Pancreas (tissue), 10 donors: Measurements from ENCODE around the gene GAPDH. TPM values are rescaled to one million over a fixed set of nuclear protein-coding genes. Genes with fewer than 3 reads are reported as not detected.
"Not testable (repeated sequence)": the region's sequence is repeated elsewhere in the genome, so short reads cannot be mapped to it uniquely, and the experiment has no call there.

Source experiments
- ATAC-seq, 4 donors: fragments of 200-7000 bp; cut with Tn5 transposase; one replicate each; pipeline versions ENCODE4 v1.8.0 to v1.9.1; 2020; ENCODE audit warnings: mild to moderate bottlenecking in 4 of 4, moderate library complexity in 4 of 4
- DNase-seq, 6 donors: peaks; one replicate each; pipeline ENCODE4 v3.0.0-alpha.2; 2020
- FAIRE-seq: peaks from 2 replicates; lab custom pipeline; 2012; peaks lifted over from hg19 to GRCh38; lab: Jason Lieb, UNC
- H3K27ac ChIP-seq, 4 donors: fragments of 200-600 bp; sonication (generic); 1 replicate in 3 of 4; 2 replicates in 1 of 4; pipeline versions ENCODE4 v1.5.0 to v1.8.0; 2020
- H3K27me3 ChIP-seq, 4 donors: fragments of 200-600 bp; one replicate each; pipeline ENCODE4 v1.8.0; 2021
- H3K36me3 ChIP-seq, 3 donors: fragments of 200-600 bp; sonication (generic) in 1 of 3; one replicate each; pipeline versions ENCODE4 v1.5.0 to v1.8.0; 2020 to 2021
- H3K4me1 ChIP-seq, 3 donors: fragments of 200-600 bp; one replicate each; pipeline ENCODE4 v1.8.0; 2021
- H3K4me3 ChIP-seq, 4 donors: fragments of 200-600 bp; sonication (generic) in 2 of 4; one replicate each; pipeline versions ENCODE4 v1.5.0 to v1.8.0; 2020 to 2021
- H3K9me3 ChIP-seq, 4 donors: fragments of 200-600 bp; one replicate each; pipeline ENCODE4 v1.8.0; 2021
- CTCF ChIP-seq, 4 donors: fragments of 200-600 bp; sonication (generic) in 3 of 4; IDR thresholded peaks; one replicate each; pipeline versions ENCODE4 v1.5.0 to v1.8.0; 2021; ENCODE audit warnings: antibody characterized with exemption in 4 of 4
- WGBS, 2 donors: extraction: QIAGEN DNeasy Blood & Tissue Kit; methylation state at CpG; one replicate each; pipeline ENCODE4 v1.1.7; 2013; 5-methylcytosine and 5-hydroxymethylcytosine counted together
- intact Hi-C, 3 donors: fragments of 100-400 bp; cut with DNase I; formaldehyde crosslinking; loops; one replicate each; pipeline versions ENCODE4 v1.11.1 to v1.14.2; 2022
- polyA plus RNA-seq, 2 donors: library from polyadenylated mRNA; stranded (reverse); fragments of 200-250 nt; gene quantifications; one replicate each; pipeline ENCODE4 v1.2.3, GENCODE V29; 2013
- total RNA-seq, 6 donors: library from RNA; stranded (reverse); fragmentation: NEBNext Ultra II Directional in 4 of 6; extraction: Animal tissue kit (Norgen Biotek cat#: 25700) in 4 of 6; gene quantifications; one replicate each; pipeline versions ENCODE4 v1.2.1 to v1.2.4, GENCODE V29; 2021 to 2023
- donor health status: healthy with polysubstance abuse.
- donor health status: DM: no; HTN: no; CAD: no; lungs with moderate emphysema.
- donor health status: DM: no; HTN: no; CAD: no.
- donor health status: control.
- donor health status: control.
- donor health status: Bipolar disorder and iron deficiency.
- donor health status: DM: yes; HTN: yes; CAD: no.
- donor health status: DM: no; HTN: no; CAD: no.
- donor health status: DM: no; HTN: no; CAD: no.
- donor health status: DM: yes; HTN: yes; CAD: no.

Gene GAPDH
- total and polyA plus RNA-seq, 8 donors: 149 to 657 (median 401) TPM

- Histone ChIP-seq H3K36me3 (peaks cover 3 to 13% (median 6%) of the 10 kb centered on the region in 3 donors), H3K27me3 (no peaks in the 10 kb centered on the region), H3K9me3 (no peaks in the 10 kb centered on the region), H3K27ac (peak overlapping the region; percentile 82 to 98 (median 89)), H3K4me3 (peak overlapping the region; percentile 94 to 99 (median 96)), H3K4me1 (peaks cover 13 to 15% (median 15%) of the 10 kb centered on the region in 3 donors)
- FAIRE-seq (no peak), DNase-seq (no peak), ATAC-seq (no peak)
- 13 to 21% methylated on average over 6 of the region's 6 CpGs for WGBS, 2 donors
- no peak for TF ChIP-seq CTCF (IDR thresholded peaks at IDR 0.05)
- intact Hi-C loops: loop anchor here in 2 of 3 donors (5.0 kb wide), 2 partner anchors 113 to 208 kb away; no protein-coding TSS in a partner anchor
Observed at GRCh38 chr12:6535697-6535946, 1.3 kb downstream of the GAPDH start.

- no peak for DNase-seq
- Histone ChIP-seq H3K27me3 (no peaks in the 10 kb centered on the region), H3K4me3 (peak overlapping the region; percentile 94 to 99 (median 96)), H3K36me3 (peaks cover under 1 to 7% (median 3%) of the 10 kb centered on the region in 3 donors), H3K9me3 (no peaks in the 10 kb centered on the region), H3K4me1 (peaks cover 13 to 15% (median 15%) of the 10 kb centered on the region in 3 donors), H3K27ac (peak overlapping the region in 3 of 4 donors; percentile 85 to 98 (median 93))
- intact Hi-C loops: loop anchor here in 2 of 3 donors (5.0 kb wide), 2 partner anchors 114 to 209 kb away; no protein-coding TSS in a partner anchor
- no peak for TF ChIP-seq CTCF (IDR thresholded peaks at IDR 0.05)
- no peak for ATAC-seq
- FAIRE-seq: no peak
- WGBS, 2 donors: 68 to 81% methylated on average over 10 of the region's 10 CpGs
Observed at GRCh38 chr12:6535960-6536847, 1.9 kb downstream of the GAPDH start.

GRCh38 chr12:6536894-6537579 is 2.7 kb downstream of the GAPDH start:
- no peak overlapping the region for H3K4me3 ChIP-seq
- no peaks in the 10 kb centered on the region for H3K9me3 ChIP-seq
- no peak for TF ChIP-seq CTCF (IDR thresholded peaks at IDR 0.05)
- H3K27ac ChIP-seq: peak overlapping the region; percentile 8 to 62 (median 52)
- H3K36me3 ChIP-seq: peaks cover 0 to 6% (median 3%) of the 10 kb centered on the region in 3 donors
- ATAC-seq (no peak), FAIRE-seq (no peak), DNase-seq (no peak)
- 79 to 82% methylated on average over 19 of the region's 19 CpGs for WGBS, 2 donors
- no peaks in the 10 kb centered on the region for H3K27me3 ChIP-seq
- peaks cover 13 to 15% (median 15%) of the 10 kb centered on the region in 3 donors for H3K4me1 ChIP-seq
- intact Hi-C loops: loop anchor here in 2 of 3 donors (5.0 kb wide), 2 partner anchors 115 to 210 kb away; no protein-coding TSS in a partner anchor

GRCh38 chr12:6537580-6538419 is 3.5 kb downstream of the GAPDH start:
- not testable (repeated sequence) for H3K9me3 ChIP-seq, ATAC-seq, H3K27me3 ChIP-seq, FAIRE-seq, H3K36me3 ChIP-seq, H3K4me3 ChIP-seq
- peaks cover 9 to 11% (median 9%) of the 10 kb centered on the region in 3 donors for H3K4me1 ChIP-seq
- DNase-seq: peak; percentile 70 to 89 (median 83)
- TF ChIP-seq CTCF (IDR thresholded peaks at IDR 0.05): peak; percentile 77 to 90 (median 84)
- intact Hi-C loops: loop anchor here in 2 of 3 donors (5.0 kb wide), 2 partner anchors 115 to 210 kb away; no protein-coding TSS in a partner anchor
- H3K27ac ChIP-seq: peak overlapping the region; percentile 8 to 62 (median 52)
- 34% methylated on average over 17 of the region's 17 CpGs for WGBS, 2 donors
